PFSK-1 (cell line): ENCODE measurements around the gene SLC18A2.

Experiments
- FOXP2 ChIP-seq: optimal IDR thresholded peaks from 2 replicates; pipeline ENCODE3; 2011; ENCODE audit warnings: borderline replicate concordance, control low read depth, inconsistent platforms; ENCODE audit not compliant: insufficient read depth; ENCODE audit errors: extremely low read length, extremely low read depth
- POLR2AphosphoS5 ChIP-seq: IDR thresholded peaks from 2 replicates; pipeline ENCODE4 v1.6.1; 2012; ENCODE audit warnings: low read depth, mild to moderate bottlenecking, control low read depth, low read length, moderate library complexity
- REST ChIP-seq, 2 experiments: IDR thresholded peaks; 2 replicates each; pipeline versions ENCODE4 v1.6.1 to v1.8.0; 2011 to 2012; ENCODE audit warnings: low read depth in 2 of 2, low read length in 2 of 2, control low read depth in 1 of 2, inconsistent platforms in 1 of 2, mild to moderate bottlenecking in 1 of 2, moderate library complexity in 1 of 2; ENCODE audit not compliant: insufficient read depth in 1 of 2
- TAF1 ChIP-seq: IDR thresholded peaks from 2 replicates; pipeline ENCODE4 v1.6.1; 2012; ENCODE audit warnings: low read length, control low read depth, borderline replicate concordance; ENCODE audit not compliant: insufficient read depth

GRCh38 chr10:117237401-117237991, 3.4 kb upstream of the SLC18A2 start:
- no peak for TF ChIP-seq POLR2AphosphoS5
- no peak for TF ChIP-seq FOXP2
- no peak for TF ChIP-seq TAF1
- TF ChIP-seq REST (IDR thresholded peaks at IDR 0.05; ENCODE audit: insufficient read depth in 1 of 2, low read depth in 2 of 2, low read length in 2 of 2), result no peak
